HG03064 (cell line): ENCODE measurements around the gene TMSB15C.
"Not testable (repeated sequence)": the region's sequence is repeated elsewhere in the genome, so short reads cannot be mapped to it uniquely, and the experiment has no call there.

Experiments
- ATAC-seq: cut with Tn5 transposase; IDR thresholded peaks from one replicate; pipeline ENCODE4 v1.9.1; 2021; ENCODE audit warnings: low read depth; ENCODE audit not compliant: unreplicated experiment

TMSB15C gene

DNA sequence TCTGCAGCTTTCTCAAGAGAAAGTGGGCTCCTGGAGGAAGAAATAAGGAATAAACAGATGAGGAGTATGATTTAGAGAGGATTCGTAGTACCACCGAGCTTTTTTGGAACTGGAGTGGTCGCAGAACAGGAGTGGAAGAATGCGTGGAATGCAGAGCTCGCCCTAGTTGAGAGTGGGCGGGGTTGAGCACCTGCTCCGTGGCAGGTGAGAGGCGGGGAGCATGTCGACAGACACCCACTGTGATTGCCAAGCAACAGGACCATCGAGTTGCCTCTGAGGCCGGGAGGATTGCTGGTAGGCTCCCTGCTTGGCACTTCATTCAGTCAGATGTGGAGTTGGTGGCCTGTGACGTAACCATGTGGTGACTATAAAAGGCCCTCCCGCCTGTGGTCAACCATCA is 21.1 kb downstream of the TMSB15C start:
- not testable (repeated sequence) for ATAC-seq

DNA sequence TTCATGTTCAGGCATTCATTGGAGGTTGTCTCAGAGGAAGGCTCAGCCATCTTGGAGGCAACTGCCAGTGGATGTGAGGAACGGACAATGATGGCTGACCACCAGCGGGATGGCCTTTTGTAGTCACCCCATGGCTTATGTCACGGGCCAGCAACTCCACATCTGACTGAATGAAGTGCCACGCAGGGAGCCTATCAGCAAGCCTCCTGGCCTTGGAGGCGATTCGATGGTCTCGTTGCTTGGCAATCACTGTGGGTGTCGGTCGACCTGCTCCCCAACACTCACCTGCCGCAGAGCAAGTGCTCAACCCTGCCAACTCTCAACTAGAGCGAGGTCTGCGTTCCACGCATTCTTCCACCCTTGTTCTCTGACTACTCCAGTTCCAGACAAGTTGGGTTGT is 28.9 kb downstream of the TMSB15C start:
- ATAC-seq, result no peak

DNA sequence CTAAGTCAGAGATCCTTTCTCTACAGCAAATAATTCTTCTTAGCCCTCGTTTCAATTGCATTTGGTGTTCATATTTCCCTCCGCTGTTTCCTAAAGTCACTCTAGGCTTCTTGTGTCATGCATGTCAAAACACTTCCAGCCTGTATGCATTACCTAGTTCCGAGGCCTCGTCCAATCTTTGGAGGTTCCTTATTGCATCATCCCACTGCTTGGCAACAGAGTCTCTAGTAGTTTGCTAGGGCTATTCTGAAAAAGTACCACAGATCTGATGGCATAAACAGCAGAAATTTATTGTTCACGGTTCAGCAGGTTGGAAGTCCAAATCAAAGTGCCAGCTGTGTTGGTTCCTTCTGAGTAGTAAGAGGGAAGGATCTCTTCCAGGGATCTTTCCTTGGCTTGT is 30.4 kb downstream of the TMSB15C start:
- ATAC-seq, result no peak

DNA sequence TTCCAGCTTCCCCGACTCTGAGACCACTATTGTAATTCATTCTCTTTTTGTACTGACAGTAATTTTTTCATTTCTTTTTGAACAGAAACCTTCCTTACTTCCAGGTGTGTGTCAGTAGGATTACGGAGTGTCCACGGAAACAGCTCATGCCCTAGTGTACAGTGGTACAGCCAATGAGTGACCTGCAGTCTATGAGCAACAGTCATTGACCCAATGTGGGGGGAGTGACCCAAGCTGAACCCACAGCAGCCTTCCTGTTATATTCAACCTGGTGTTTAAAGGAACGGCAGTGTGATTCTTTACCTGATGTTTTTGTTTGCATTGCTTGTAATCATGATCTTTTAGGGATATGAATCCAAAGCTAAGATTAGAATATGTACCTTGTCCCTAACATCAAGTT is 35.0 kb downstream of the TMSB15C start:
- ATAC-seq, result no peak

DNA sequence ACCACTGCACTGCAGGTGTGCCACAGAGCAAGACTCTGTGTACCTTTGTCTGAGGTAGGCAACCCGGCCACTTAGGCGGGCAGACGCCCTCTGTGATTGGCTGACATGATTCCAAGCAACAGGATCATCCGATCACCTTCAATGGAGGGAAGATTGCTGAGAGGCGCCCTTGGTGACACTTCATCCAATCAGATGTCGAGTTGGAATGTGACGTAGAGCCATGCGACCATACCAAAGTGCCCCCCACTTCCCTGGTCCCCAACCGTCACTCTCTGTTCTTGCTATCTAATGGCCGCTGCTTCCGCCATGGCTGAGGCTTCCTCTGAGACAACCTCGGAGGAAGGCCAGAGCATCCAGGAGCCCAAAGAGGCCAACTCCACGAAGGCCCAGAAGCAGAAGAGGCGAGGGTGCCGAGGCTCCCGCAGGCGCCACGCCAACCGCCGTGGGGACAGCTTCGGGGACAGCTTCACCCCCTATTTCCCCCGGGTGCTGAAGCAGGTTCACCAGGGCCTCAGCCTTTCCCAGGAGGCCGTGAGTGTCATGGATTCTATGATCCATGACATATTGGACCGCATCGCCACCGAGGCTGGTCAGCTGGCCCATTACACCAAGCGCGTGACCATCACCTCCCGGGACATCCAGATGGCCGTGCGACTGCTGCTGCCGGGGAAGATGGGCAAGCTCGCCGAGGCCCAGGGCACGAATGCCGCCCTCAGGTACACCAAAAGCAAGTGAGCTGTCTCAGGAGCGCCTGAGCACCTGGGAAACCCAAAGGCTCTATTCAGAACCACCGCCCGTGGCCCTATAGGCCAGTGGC is 36.1 kb downstream of the TMSB15C start, which contains the start of gene H2BW2:
H2BW2 (plus strand) TSS at position 268 of the 817 bp plus-strand sequence; CDS start at position 307, 39 bp downstream.
- no peak for ATAC-seq
